A549 (cell line): ENCODE results near the gene OR13C2. TPM values are rescaled to one million over a fixed set of nuclear protein-coding genes. Genes with fewer than 3 reads are reported as not detected.

Experiments used
- ATAC-seq, 2 experiments: fragments of 200-7000 bp in 1 of 2; fragments of >200 bp in 1 of 2; cut with Nextera tagmentation in 1 of 2; cut with Tn5 transposase in 1 of 2; 3 replicates each; pipeline versions ENCODE4 v1.8.0 to v1.9.1; 2018 to 2020; ENCODE audit warnings: mild to moderate bottlenecking in 1 of 2, moderate library complexity in 1 of 2
- CTCF ChIA-PET: fragments of 300-600 bp; sonication (Branson Sonifier 250); formaldehyde crosslinking; extraction: SDS; loops from one replicate; lab custom pipeline; 2021; ENCODE audit warnings: antibody characterized with exemption, inconsistent platforms; lab: Yijun Ruan, JAX
- POLR2A ChIA-PET: fragments of 350-600 bp; formaldehyde crosslinking; extraction: SDS; loops from one replicate; lab custom pipeline; 2021; ENCODE audit warnings: antibody characterized with exemption, inconsistent platforms; lab: Yijun Ruan, JAX
- DNase-seq, 2 experiments: peaks; one replicate each; pipeline versions ENCODE4 v3.0.0 to v3.0.0-alpha.2; 2011 to 2016; ENCODE audit warnings: low read depth in 1 of 2, low spot score in 1 of 2
- FAIRE-seq: peaks from 2 replicates; lab custom pipeline; 2011; peaks lifted over from hg19 to GRCh38; lab: Jason Lieb, UNC
- H3K27ac ChIP-seq, 2 experiments: fragments of >200 bp; sonication (Bioruptor Twin); formaldehyde crosslinking; 3 replicates each; pipeline ENCODE4 v1.5.1; 2016 to 2017
- H3K4me1 ChIP-seq: fragments of >200 bp; sonication (Bioruptor Twin); formaldehyde crosslinking; 3 replicates; pipeline ENCODE4 v1.6.1; 2016
- H3K4me2 ChIP-seq: fragments of >200 bp; sonication (Bioruptor Twin); formaldehyde crosslinking; 3 replicates; pipeline ENCODE4 v1.6.1; 2016
- H3K4me3 ChIP-seq: fragments of >200 bp; sonication (Bioruptor Twin); formaldehyde crosslinking; 3 replicates; pipeline ENCODE4 v1.5.1; 2016
- H3K9me3 ChIP-seq: fragments of >200 bp; sonication (Bioruptor Twin); formaldehyde crosslinking; 3 replicates; pipeline ENCODE4 v1.6.1; 2016
- ATOH8 ChIP-seq: fragments of 250-450 bp; sonication (Bioruptor Pico); IDR thresholded peaks from 2 replicates; pipeline ENCODE4 v1.5.0; 2020; ENCODE audit warnings: low read depth, mild to moderate bottlenecking, moderate library complexity
- BCL3 ChIP-seq: fragments of >200 bp; sonication (Bioruptor Twin); formaldehyde crosslinking; IDR thresholded peaks from 3 replicates; pipeline ENCODE4 v1.6.1; 2016
- BHLHE40 ChIP-seq: IDR thresholded peaks from 2 replicates; pipeline ENCODE4 v1.6.1; 2012; ENCODE audit warnings: low read depth, low read length, inconsistent platforms
- CBX8 ChIP-seq: fragments of 200-600 bp; sonication (generic); IDR thresholded peaks from 2 replicates; pipeline ENCODE4 v1.6.1; 2016
- CEBPB ChIP-seq, 2 experiments: fragments of >200 bp in 1 of 2; sonication (Bioruptor Twin) in 1 of 2; formaldehyde crosslinking in 1 of 2; IDR thresholded peaks; 2 replicates each; pipeline ENCODE4 v1.6.1; 2012 to 2016
- CHD2 ChIP-seq: fragments of 150-350 bp; IDR thresholded peaks from 2 replicates; pipeline ENCODE4 v1.6.1; 2014; ENCODE audit warnings: low read length; ENCODE audit not compliant: partially characterized antibody
- CHD4 ChIP-seq: fragments of 200-600 bp; sonication (generic); IDR thresholded peaks from 2 replicates; pipeline ENCODE4 v1.6.1; 2016; ENCODE audit warnings: antibody characterized with exemption, mild to moderate bottlenecking, borderline replicate concordance
- CTCF ChIP-seq: fragments of >200 bp; sonication (Bioruptor Twin); formaldehyde crosslinking; IDR thresholded peaks from 3 replicates; pipeline ENCODE4 v1.5.1; 2016
- EHMT2 ChIP-seq: fragments of 200-600 bp; sonication (generic); IDR thresholded peaks from 2 replicates; pipeline ENCODE4 v1.6.1; 2016; ENCODE audit warnings: antibody characterized with exemption, low read depth, mild to moderate bottlenecking, moderate library complexity
- ELK1 ChIP-seq: fragments of 150-350 bp; IDR thresholded peaks from 2 replicates; pipeline ENCODE4 v1.6.1; 2014; ENCODE audit warnings: low read depth, mild to moderate bottlenecking, low read length
- ESRRA ChIP-seq: fragments of 150-350 bp; IDR thresholded peaks from 2 replicates; pipeline ENCODE4 v1.6.1; 2014; ENCODE audit warnings: mild to moderate bottlenecking, low read length, borderline replicate concordance
- FOXS1 ChIP-seq: fragments of 250-450 bp; sonication (Bioruptor Pico); IDR thresholded peaks from 2 replicates; pipeline ENCODE4 v1.5.0; 2020; ENCODE audit warnings: mild to moderate bottlenecking, moderate library complexity
- HDAC2 ChIP-seq: fragments of 200-600 bp; sonication (generic); IDR thresholded peaks from 2 replicates; pipeline ENCODE4 v1.6.1; 2016
- HES2 ChIP-seq: fragments of >200 bp; sonication (Bioruptor Twin); formaldehyde crosslinking; IDR thresholded peaks from 2 replicates; pipeline ENCODE4 v1.6.1; 2016
- HOXB5 ChIP-seq: fragments of 250-450 bp; sonication (Bioruptor Pico); IDR thresholded peaks from 2 replicates; pipeline ENCODE4 v1.5.0; 2020; ENCODE audit warnings: mild to moderate bottlenecking, moderate library complexity
- JUN ChIP-seq, 2 experiments: fragments of >200 bp; sonication (Bioruptor Twin); formaldehyde crosslinking; IDR thresholded peaks; 2 replicates in 1 of 2; 3 replicates in 1 of 2; pipeline ENCODE4 v1.6.1; 2016 to 2017
- JUNB ChIP-seq: fragments of >200 bp; sonication (Bioruptor Twin); formaldehyde crosslinking; IDR thresholded peaks from 2 replicates; pipeline ENCODE4 v1.6.1; 2016
- MAFK ChIP-seq: fragments of 450-650 bp; IDR thresholded peaks from 2 replicates; pipeline ENCODE4 v1.6.1; 2014; ENCODE audit not compliant: partially characterized antibody
- MAZ ChIP-seq: fragments of 150-350 bp; IDR thresholded peaks from 2 replicates; pipeline ENCODE4 v1.6.1; 2014; ENCODE audit warnings: antibody characterized with exemption, low read depth, low read length, borderline replicate concordance
- NFE2L2 ChIP-seq: fragments of 150-350 bp; conservative IDR thresholded peaks from 2 replicates; pipeline ENCODE4 v1.6.1; 2014; ENCODE audit warnings: low read length
- NPAS2 ChIP-seq: fragments of 250-450 bp; sonication (Bioruptor Pico); IDR thresholded peaks from 2 replicates; pipeline ENCODE4 v1.8.0; 2022; ENCODE audit warnings: mild to moderate bottlenecking, moderate library complexity, borderline replicate concordance
- NR3C1 ChIP-seq: fragments of >200 bp; sonication (Bioruptor Twin); formaldehyde crosslinking; IDR thresholded peaks from 3 replicates; pipeline ENCODE4 v1.6.1; 2017
- PBX3 ChIP-seq: IDR thresholded peaks from 2 replicates; pipeline ENCODE4 v1.6.1; 2012
- PHF8 ChIP-seq: fragments of 200-600 bp; sonication (generic); IDR thresholded peaks from 2 replicates; pipeline ENCODE4 v1.6.1; 2016; ENCODE audit warnings: low read depth, mild to moderate bottlenecking, antibody characterized with exemption, moderate library complexity, borderline replicate concordance
- POLR2AphosphoS2 ChIP-seq: conservative IDR thresholded peaks from 2 replicates; pipeline ENCODE4 v1.6.1; 2012; ENCODE audit warnings: low read length, improper control_type of control experiment, inconsistent platforms
- RFX5 ChIP-seq: fragments of 450-650 bp; IDR thresholded peaks from 2 replicates; pipeline ENCODE4 v1.7.1; 2014; ENCODE audit warnings: antibody characterized with exemption, mild to moderate bottlenecking, moderate library complexity
- SMC3 ChIP-seq: fragments of >200 bp; sonication (Bioruptor Twin); formaldehyde crosslinking; IDR thresholded peaks from 3 replicates; pipeline ENCODE4 v1.6.1; 2018; ENCODE audit warnings: inconsistent platforms
- TP53 ChIP-seq: fragments of 250-450 bp; sonication (Bioruptor Pico); IDR thresholded peaks from 2 replicates; pipeline ENCODE4 v1.5.0; 2021; ENCODE audit warnings: mild to moderate bottlenecking, moderate library complexity
- USF2 ChIP-seq: fragments of 450-650 bp; IDR thresholded peaks from 2 replicates; pipeline ENCODE4 v1.6.1; 2014; ENCODE audit warnings: antibody characterized with exemption
- ZFP36 ChIP-seq: fragments of 450-650 bp; IDR thresholded peaks from 2 replicates; pipeline ENCODE4 v1.6.1; 2014; ENCODE audit warnings: borderline replicate concordance; ENCODE audit not compliant: partially characterized antibody
- ZNF302 ChIP-seq: fragments of 250-450 bp; sonication (Bioruptor Pico); IDR thresholded peaks from 2 replicates; pipeline ENCODE4 v1.9.0; 2021; ENCODE audit warnings: inconsistent platforms, mild to moderate bottlenecking, moderate library complexity
- ZSCAN20 ChIP-seq: fragments of 250-450 bp; sonication (Bioruptor Pico); IDR thresholded peaks from 2 replicates; pipeline ENCODE4 v1.8.0; 2022; ENCODE audit warnings: mild to moderate bottlenecking, moderate library complexity
- WGBS: methylation state at CpG from one replicate; pipeline ENCODE4 v1.1.6; 2017; ENCODE audit errors: missing lambda C conversion rate; 5-methylcytosine and 5-hydroxymethylcytosine counted together
- polyA plus RNA-seq, 4 experiments: library from polyadenylated mRNA; depleted of rRNA in 3 of 4; stranded (reverse); fragments of >200 nt; fragmentation: RNase III in 1 of 4; extraction: RNeasy Plus Mini Kit Qiagen cat#74134 plus additional on column Dnase treatment in 1 of 4; gene quantifications; 2 replicates in 3 of 4; 3 replicates in 1 of 4; pipeline ENCODE4 v1.2.3, GENCODE V29; 2011 to 2017

Gene OR13C2
- polyA plus RNA-seq, 2 of the 4 experiments (the other 2 are of a cell fraction) = not detected

- CTCF ChIA-PET = no interaction called here
- no peak for ATAC-seq
- no peak overlapping the region for H3K27ac ChIP-seq
- no peaks in the 10 kb centered on the region for H3K9me3 ChIP-seq
- TF ChIP-seq CHD2 = no peak
- no peak for TF ChIP-seq CBX8
- TF ChIP-seq CTCF = no peak
- TF ChIP-seq MAZ = no peak
- TF ChIP-seq PHF8 = no peak
- no peak for TF ChIP-seq TP53 (CRISPR knock-in tag)
- TF ChIP-seq ELK1 = no peak
- TF ChIP-seq FOXS1 = no peak
- no peak for TF ChIP-seq ZFP36
- TF ChIP-seq HES2 = no peak
- no peak for TF ChIP-seq HOXB5
- no peak for TF ChIP-seq MAFK
- no peak for TF ChIP-seq USF2
- TF ChIP-seq ESRRA = no peak
- no peak for TF ChIP-seq BHLHE40
- TF ChIP-seq NFE2L2 = no peak
- no peak for TF ChIP-seq BCL3
- no peak for TF ChIP-seq PBX3
- no peak for TF ChIP-seq ZSCAN20
- no peak for TF ChIP-seq SMC3
- no peaks in the 10 kb centered on the region for H3K4me1 ChIP-seq
- no peak for DNase-seq
- H3K4me2 ChIP-seq = no peak overlapping the region
- FAIRE-seq = no peak
- POLR2A ChIA-PET = no interaction called here
- H3K4me3 ChIP-seq = no peak overlapping the region
Measured at GRCh38 chr9:104617418-104617817, 12.0 kb upstream of the OR13C2 start.

- ATAC-seq (no peak), FAIRE-seq (no peak), DNase-seq (no peak)
- POLR2A ChIA-PET = no interaction called here
- Histone ChIP-seq H3K4me3 (no peak overlapping the region), H3K9me3 (no peaks in the 10 kb centered on the region), H3K4me1 (no peaks in the 10 kb centered on the region), H3K4me2 (no peak overlapping the region), H3K27ac (no peak overlapping the region)
- WGBS = 6% methylated on average over 2 of the region's 2 CpGs
- CTCF ChIA-PET = no interaction called here
- no peak for TF ChIP-seq RFX5
- no peak for TF ChIP-seq JUNB
- TF ChIP-seq NR3C1 = no peak
- no peak for TF ChIP-seq PBX3
- no peak for TF ChIP-seq HES2
- no peak for TF ChIP-seq ATOH8 (CRISPR knock-in tag)
- no peak for TF ChIP-seq NFE2L2
- no peak for TF ChIP-seq JUN (IDR thresholded peaks at IDR 0.05)
- no peak for TF ChIP-seq POLR2AphosphoS2
- TF ChIP-seq NPAS2 (CRISPR knock-in tag) = no peak
- TF ChIP-seq MAZ = no peak
- TF ChIP-seq ZNF302 = no peak
- TF ChIP-seq BHLHE40 = no peak
- TF ChIP-seq EHMT2 = no peak
- TF ChIP-seq HDAC2 = no peak
- TF ChIP-seq MAFK = no peak
- TF ChIP-seq CHD4 = no peak
- TF ChIP-seq CEBPB (IDR thresholded peaks at IDR 0.05) = no peak
Measured at GRCh38 chr9:104611213-104611612, 5.8 kb upstream of the OR13C2 start.
